Panc1 (cell line): Measurements from ENCODE around the gene EEF2. TPM values are rescaled to one million over a fixed set of nuclear protein-coding genes. Genes with fewer than 3 reads are reported as not detected.

Experiments
- ATAC-seq: fragments of 200-7000 bp; cut with Tn5 transposase; 2 replicates; pipeline ENCODE4 v1.9.1; 2020; ENCODE audit warnings: mild to moderate bottlenecking, moderate library complexity
- BruUV-seq: library from RNA; stranded (reverse); fragments of 400-500 nt; replicated peaks from 2 replicates; lab custom pipeline; 2021; lab: Mats Ljungman, UMichigan
- CTCF ChIA-PET: fragments of 300-600 bp; sonication (Branson Sonifier 250); formaldehyde crosslinking; loops from one replicate; lab custom pipeline; 2022; ENCODE audit warnings: antibody characterized with exemption; lab: Charles Lee
- POLR2A ChIA-PET: fragments of 300-600 bp; sonication (Branson Sonifier 250); formaldehyde crosslinking; loops from one replicate; lab custom pipeline; 2022; ENCODE audit warnings: antibody characterized with exemption; lab: Charles Lee
- DNase-seq: peaks from one replicate; pipeline ENCODE4 v3.0.0-alpha.2; 2010; ENCODE audit warnings: low read depth, low spot score
- H3K27ac ChIP-seq: 2 replicates; pipeline ENCODE4 v1.5.1; 2011; ENCODE audit warnings: mild to moderate bottlenecking, low read length, inconsistent platforms
- H3K27me3 ChIP-seq: fragments of 200-500 bp; sonication (Bioruptor generic); 2 replicates; pipeline ENCODE4 v1.6.0; 2014; ENCODE audit warnings: low read length, inconsistent platforms; ENCODE audit not compliant: control insufficient read depth, insufficient read depth
- H3K36me3 ChIP-seq: fragments of 200-500 bp; sonication (Bioruptor generic); 2 replicates; pipeline ENCODE4 v1.5.1; 2014; ENCODE audit warnings: inconsistent platforms, mild to moderate bottlenecking, low read length, moderate library complexity; ENCODE audit not compliant: control insufficient read depth, insufficient read depth
- H3K4me1 ChIP-seq: 2 replicates; pipeline ENCODE4 v1.5.1; 2011; ENCODE audit warnings: inconsistent platforms, mild to moderate bottlenecking, low read length, moderate library complexity; ENCODE audit not compliant: control insufficient read depth, insufficient read depth
- H3K4me3 ChIP-seq, 2 experiments: 2 replicates each; pipeline ENCODE4 v1.5.1; 2011 to 2012; ENCODE audit warnings: low read depth in 2 of 2, low read length in 2 of 2, mild to moderate bottlenecking in 2 of 2, inconsistent platforms in 1 of 2, moderate library complexity in 1 of 2
- H3K9me3 ChIP-seq: fragments of 200-500 bp; sonication (Bioruptor generic); 2 replicates; pipeline ENCODE4 v1.5.1; 2014; ENCODE audit warnings: low read depth, mild to moderate bottlenecking, inconsistent platforms, low read length, moderate library complexity; ENCODE audit not compliant: control insufficient read depth, insufficient read depth
- POLR2AphosphoS5 ChIP-seq: IDR thresholded peaks from 2 replicates; pipeline ENCODE4 v1.6.1; 2012; ENCODE audit warnings: mild to moderate bottlenecking, low read depth, low read length, moderate library complexity
- REST ChIP-seq, 2 experiments: IDR thresholded peaks; 2 replicates each; pipeline ENCODE4 v1.6.1; 2011 to 2012; ENCODE audit warnings: low read depth in 2 of 2, control low read depth in 1 of 2, low read length in 1 of 2, mild to moderate bottlenecking in 1 of 2, moderate library complexity in 1 of 2; ENCODE audit not compliant: insufficient read depth in 1 of 2
- SIN3A ChIP-seq: IDR thresholded peaks from 2 replicates; pipeline ENCODE4 v1.6.1; 2012; ENCODE audit warnings: low read depth, mild to moderate bottlenecking, low read length, moderate library complexity, borderline replicate concordance; ENCODE audit not compliant: insufficient read depth
- TCF7L2 ChIP-seq: IDR thresholded peaks from 2 replicates; pipeline ENCODE4 v1.6.1; 2011; ENCODE audit warnings: mild to moderate bottlenecking, low read depth, low read length, inconsistent platforms
- in situ Hi-C: cut with HindIII; loops from 2 replicates; pipeline ENCODE4 v1.10.0; 2016; ENCODE audit warnings: low sequenced_read_pairs, low pct_unique_long_range_greater_than_20kb
- intact Hi-C: fragments of 100-400 bp; cut with micrococcal nuclease; formaldehyde crosslinking; loops from one replicate; pipeline ENCODE4 v1.10.0; 2022; ENCODE audit not compliant: unreplicated experiment
- total RNA-seq: library from RNA; stranded (reverse); gene quantifications from one replicate; pipeline ENCODE4 v1.2.1, GENCODE V29; 2021; ENCODE audit not compliant: unreplicated experiment
- TF ChIP-seq, protein P1 (sequence below): fragments of 450-650 bp; IDR thresholded peaks from 2 replicates; pipeline ENCODE4 v1.5.1; 2017; ENCODE audit warnings: mild to moderate bottlenecking

EEF2 gene
- total RNA-seq, 1 experiment from 2014 or later: 1,391 TPM

GRCh38 chr19:4014541-4015491 lies 29.6 kb upstream of the EEF2 start:
- peak; percentile 50; the same call in 1 of the 2 replicates for ATAC-seq
- POLR2A ChIA-PET: no interaction called here
- BruUV-seq: no TSS peak
- TF ChIP-seq POLR2AphosphoS5: no peak
- Histone ChIP-seq H3K27ac (no peak overlapping the region), H3K9me3 (no peaks in the 10 kb centered on the region), H3K4me3 (no peak overlapping the region), H3K36me3 (no peaks in the 10 kb centered on the region), H3K27me3 (no peaks in the 10 kb centered on the region), H3K4me1 (no peaks in the 10 kb centered on the region)
- in situ Hi-C loops: no loop called here
- CTCF ChIA-PET: no interaction called here
- intact Hi-C loops: no loop called here
- DNase-seq: no peak

DNA sequence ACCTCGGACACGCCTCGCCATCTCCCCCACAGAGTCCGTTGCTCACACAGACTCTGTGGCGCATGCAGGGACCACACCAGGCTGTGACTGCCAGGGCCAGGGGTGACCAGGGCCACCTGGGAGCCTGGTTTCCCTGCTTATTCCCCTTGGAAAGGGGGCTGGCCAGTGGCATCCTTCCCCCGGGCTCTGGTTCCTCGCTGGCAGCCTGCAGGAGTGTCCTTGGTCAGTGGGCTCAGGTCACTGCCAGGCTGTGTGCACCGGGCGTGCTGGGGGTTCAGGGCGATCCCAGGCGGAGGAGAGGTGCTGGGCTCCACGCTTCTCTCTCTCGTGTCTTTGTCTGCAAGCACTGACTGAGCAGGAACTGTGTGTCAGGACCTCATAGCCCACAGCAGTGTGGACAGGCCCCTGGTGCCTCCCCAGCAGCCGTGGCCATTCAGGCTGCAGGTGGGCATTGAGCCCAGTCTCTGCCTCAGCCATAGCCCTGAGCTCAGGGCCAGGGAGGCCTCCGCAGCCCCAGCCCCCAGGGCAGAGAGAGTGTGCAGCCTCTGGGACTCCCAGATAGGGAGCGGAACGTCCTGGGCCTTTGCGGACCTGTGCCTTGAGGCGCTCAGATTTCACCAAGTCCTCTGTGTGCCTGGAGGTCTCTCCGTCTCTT lies 28.8 kb upstream of the EEF2 start:
- CTCF ChIA-PET: no interaction called here
- no TSS peak for BruUV-seq
- in situ Hi-C loops: no loop called here
- intact Hi-C loops: no loop called here
- Histone ChIP-seq H3K27me3 (no peaks in the 10 kb centered on the region), H3K27ac (no peak overlapping the region), H3K4me1 (peaks cover 6% of the 10 kb centered on the region), H3K9me3 (no peaks in the 10 kb centered on the region), H3K4me3 (no peak overlapping the region), H3K36me3 (no peaks in the 10 kb centered on the region)
- TF ChIP-seq POLR2AphosphoS5 (no peak), SIN3A (no peak), REST (IDR thresholded peaks at IDR 0.05; ENCODE audit: insufficient read depth in 1 of 2, low read depth in 2 of 2, low read length in 1 of 2) (no peak), TCF7L2 (no peak)
- TF ChIP-seq, protein P1, sequence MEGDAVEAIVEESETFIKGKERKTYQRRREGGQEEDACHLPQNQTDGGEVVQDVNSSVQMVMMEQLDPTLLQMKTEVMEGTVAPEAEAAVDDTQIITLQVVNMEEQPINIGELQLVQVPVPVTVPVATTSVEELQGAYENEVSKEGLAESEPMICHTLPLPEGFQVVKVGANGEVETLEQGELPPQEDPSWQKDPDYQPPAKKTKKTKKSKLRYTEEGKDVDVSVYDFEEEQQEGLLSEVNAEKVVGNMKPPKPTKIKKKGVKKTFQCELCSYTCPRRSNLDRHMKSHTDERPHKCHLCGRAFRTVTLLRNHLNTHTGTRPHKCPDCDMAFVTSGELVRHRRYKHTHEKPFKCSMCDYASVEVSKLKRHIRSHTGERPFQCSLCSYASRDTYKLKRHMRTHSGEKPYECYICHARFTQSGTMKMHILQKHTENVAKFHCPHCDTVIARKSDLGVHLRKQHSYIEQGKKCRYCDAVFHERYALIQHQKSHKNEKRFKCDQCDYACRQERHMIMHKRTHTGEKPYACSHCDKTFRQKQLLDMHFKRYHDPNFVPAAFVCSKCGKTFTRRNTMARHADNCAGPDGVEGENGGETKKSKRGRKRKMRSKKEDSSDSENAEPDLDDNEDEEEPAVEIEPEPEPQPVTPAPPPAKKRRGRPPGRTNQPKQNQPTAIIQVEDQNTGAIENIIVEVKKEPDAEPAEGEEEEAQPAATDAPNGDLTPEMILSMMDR: no peak
- POLR2A ChIA-PET: no interaction called here
- ATAC-seq: no peak
- DNase-seq: no peak
